BE2C (cell line): ENCODE data around the gene MYOD1.
A peak's percentile ranks its signal among the peaks of the same experiment; 100 is the strongest.

ENCODE experiments used
- DNase-seq: peaks from one replicate; pipeline ENCODE4 v3.0.0-alpha.2; 2020
- H3K27me3 ChIP-seq: fragments of 250-450 bp; sonication (Bioruptor Pico); 2 replicates; pipeline ENCODE4 v1.5.1; 2020; ENCODE audit warnings: mild to moderate bottlenecking
- H3K36me3 ChIP-seq: fragments of 250-450 bp; sonication (Bioruptor Pico); 2 replicates; pipeline ENCODE4 v1.5.1; 2020; ENCODE audit warnings: mild to moderate bottlenecking
- H3K4me1 ChIP-seq: fragments of 250-450 bp; sonication (Bioruptor Pico); 2 replicates; pipeline ENCODE4 v1.5.1; 2020
- H3K4me3 ChIP-seq: 2 replicates; pipeline ENCODE4 v1.5.1; 2011; ENCODE audit warnings: low read depth, low read length
- H3K9me3 ChIP-seq: fragments of 250-450 bp; sonication (Bioruptor Pico); 2 replicates; pipeline ENCODE4 v1.5.1; 2020
- CTCF ChIP-seq: IDR thresholded peaks from 2 replicates; pipeline ENCODE4 v1.5.1; 2012; ENCODE audit warnings: mild to moderate bottlenecking, low read depth, low read length

Gene MYOD1

GRCh38 chr11:17730137-17730536, 10.8 kb downstream of the MYOD1 start:
- no peak overlapping the region for H3K4me3 ChIP-seq
- H3K9me3 ChIP-seq, result no peaks in the 10 kb centered on the region
- no peaks in the 10 kb centered on the region for H3K36me3 ChIP-seq
- no peak for TF ChIP-seq CTCF
- H3K4me1 ChIP-seq, result no peaks in the 10 kb centered on the region; the same call in 1 of the 2 replicates
- no peaks in the 10 kb centered on the region for H3K27me3 ChIP-seq
- no peak for DNase-seq

DNA sequence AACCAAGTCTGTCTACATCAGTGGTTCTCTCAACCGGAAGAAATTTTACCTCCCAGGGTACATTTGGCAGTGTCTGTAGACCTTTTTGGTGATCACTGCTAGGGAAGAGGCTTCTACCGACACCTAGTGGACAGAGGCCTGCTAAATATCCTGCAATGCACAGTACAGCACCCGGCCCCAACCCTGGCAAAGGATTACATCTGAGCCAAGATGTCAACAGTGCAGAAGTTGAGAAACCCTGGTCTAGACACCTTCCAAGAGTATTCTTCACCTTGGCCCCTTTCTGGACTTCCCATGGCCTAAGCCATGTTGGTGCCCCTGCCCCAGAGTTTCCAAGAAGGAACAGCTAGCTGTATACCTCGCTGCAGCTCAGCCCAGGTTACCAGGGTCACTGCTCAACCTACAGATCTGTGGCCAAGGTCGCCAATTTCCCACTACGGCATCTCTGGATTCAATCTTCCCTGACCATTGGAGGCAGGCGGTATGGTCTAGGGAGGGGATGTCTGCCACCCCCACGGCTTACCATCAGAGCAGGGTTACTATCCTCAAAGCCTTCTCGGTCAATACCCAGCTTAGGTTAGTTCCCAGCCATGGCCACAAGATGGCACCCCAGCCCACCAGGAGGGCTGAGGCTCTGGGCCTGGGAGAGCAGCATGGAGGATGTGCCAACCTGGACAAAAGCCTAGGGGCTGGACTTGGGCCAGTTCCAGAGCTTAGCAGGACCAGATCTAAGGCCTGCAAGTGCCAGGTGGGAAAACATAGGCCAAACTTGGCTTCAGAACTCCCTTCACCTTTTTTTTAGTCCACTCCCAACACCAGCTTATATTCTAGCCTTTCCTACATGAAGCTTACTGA, 11.5 kb downstream of the MYOD1 start:
- Histone ChIP-seq H3K4me1 (no peaks in the 10 kb centered on the region; the same call in 1 of the 2 replicates), H3K9me3 (no peaks in the 10 kb centered on the region), H3K36me3 (no peaks in the 10 kb centered on the region), H3K4me3 (no peak overlapping the region), H3K27me3 (no peaks in the 10 kb centered on the region)
- TF ChIP-seq CTCF, result peak; percentile 85
- DNase-seq, result peak; percentile 85

- Histone ChIP-seq H3K36me3 (no peaks in the 10 kb centered on the region), H3K4me1 (no peaks in the 10 kb centered on the region; the same call in 1 of the 2 replicates), H3K4me3 (no peak overlapping the region), H3K9me3 (no peaks in the 10 kb centered on the region), H3K27me3 (no peaks in the 10 kb centered on the region)
- no peak for TF ChIP-seq CTCF
- DNase-seq, result no peak
Measured at GRCh38 chr11:17733261-17733660, 13.9 kb downstream of the MYOD1 start.

- Histone ChIP-seq H3K9me3 (no peaks in the 10 kb centered on the region), H3K27me3 (no peaks in the 10 kb centered on the region), H3K36me3 (no peaks in the 10 kb centered on the region), H3K4me1 (no peaks in the 10 kb centered on the region; the same call in 1 of the 2 replicates), H3K4me3 (peak within 1 kb of the TSS; percentile 65)
- peak; percentile 73 for DNase-seq
- no peak for TF ChIP-seq CTCF
Measured at GRCh38 chr11:17734418-17734911, 15.1 kb downstream of the MYOD1 start, which contains the start of gene KCNC1. KCNC1 (plus strand) TSS chr11:17734781; CDS start chr11:17736003, 1,222 bp downstream.

DNA sequence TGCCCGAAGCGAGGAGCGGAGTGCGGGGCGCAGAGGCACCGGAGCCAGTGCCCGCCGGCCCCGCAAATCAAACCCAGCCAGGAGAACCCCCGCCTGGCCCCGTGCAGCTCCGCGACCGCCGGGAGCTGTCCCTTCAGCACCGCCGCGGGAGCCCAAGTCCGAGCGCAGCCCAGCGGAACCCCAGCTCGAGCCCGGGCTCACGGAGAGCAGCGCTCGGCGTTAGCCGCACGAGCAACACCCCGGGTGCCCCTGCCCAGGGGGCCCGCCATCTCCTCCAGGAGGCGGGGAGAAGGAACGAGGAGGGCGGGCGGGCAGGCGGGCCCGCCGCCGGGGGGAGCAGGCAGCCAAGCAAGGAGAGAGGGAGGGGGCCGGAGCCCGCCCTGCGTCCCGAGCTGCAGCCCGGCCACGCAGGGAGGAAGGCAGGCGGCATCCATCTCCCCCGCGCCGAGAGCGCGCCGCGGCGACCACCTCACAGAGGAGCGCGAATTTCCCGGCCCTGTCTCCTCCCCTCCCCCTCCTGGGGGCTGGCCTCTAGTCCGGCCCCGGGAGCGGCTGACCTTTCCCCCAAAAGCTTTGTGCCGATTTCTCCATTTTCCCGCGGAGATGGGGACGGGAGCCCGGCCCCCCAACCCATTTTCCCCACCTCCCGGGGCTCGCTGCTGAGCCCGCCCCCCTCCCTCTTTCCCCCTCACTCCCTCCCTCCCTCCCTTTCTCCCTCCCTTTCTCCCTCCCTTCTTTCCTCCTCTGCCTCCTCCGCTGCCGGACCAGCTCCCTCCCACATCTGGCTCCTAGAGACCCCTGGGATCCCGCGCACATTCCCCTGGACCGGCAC, 15.8 kb downstream of the MYOD1 start:
- H3K27me3 ChIP-seq, result no peaks in the 10 kb centered on the region
- peak overlapping the region; percentile 65 for H3K4me3 ChIP-seq
- H3K4me1 ChIP-seq, result no peaks in the 10 kb centered on the region; the same call in 1 of the 2 replicates
- no peaks in the 10 kb centered on the region for H3K36me3 ChIP-seq
- TF ChIP-seq CTCF, result no peak
- peak; percentile 41 for DNase-seq
- no peaks in the 10 kb centered on the region for H3K9me3 ChIP-seq
